Activated CD4-positive, alpha-beta T cell treated with anti-CD3 and anti-CD28 coated beads for 48 hours (primary cell): Measurements from ENCODE around the gene MTUS2.

ENCODE experiments used
- DNase-seq: peaks from one replicate; pipeline ENCODE4 v3.0.0-alpha.2; 2020

MTUS2 gene

GRCh38 chr13:29255567-29255966, 435.4 kb downstream of the MTUS2 start:
- DNase-seq, result no peak

GRCh38 chr13:29260684-29261083, 440.5 kb downstream of the MTUS2 start:
- DNase-seq, result no peak

- no peak for DNase-seq
Observed at GRCh38 chr13:29266261-29266660, 446.1 kb downstream of the MTUS2 start.

GRCh38 chr13:29266756-29267733, 446.9 kb downstream of the MTUS2 start:
- no peak for DNase-seq

GRCh38 chr13:29270271-29270985, 450.3 kb downstream of the MTUS2 start:
- no peak for DNase-seq

GRCh38 chr13:29271606-29272005, 451.5 kb downstream of the MTUS2 start:
- DNase-seq, result no peak

GRCh38 chr13:29279356-29280254, 459.5 kb downstream of the MTUS2 start:
- no peak for DNase-seq

GRCh38 chr13:29281932-29282495, 461.9 kb downstream of the MTUS2 start:
- no peak for DNase-seq

GRCh38 chr13:29284726-29285125, 464.6 kb downstream of the MTUS2 start:
- no peak for DNase-seq

- no peak for DNase-seq
Observed at GRCh38 chr13:29287237-29287636, 467.1 kb downstream of the MTUS2 start.

- DNase-seq, result no peak
Observed at GRCh38 chr13:29292045-29292444, 471.9 kb downstream of the MTUS2 start.

- DNase-seq, result no peak
Observed at GRCh38 chr13:29294821-29295220, 474.7 kb downstream of the MTUS2 start.

- no peak for DNase-seq
Observed at GRCh38 chr13:29301027-29301426, 480.9 kb downstream of the MTUS2 start.

- no peak for DNase-seq
Observed at GRCh38 chr13:29304148-29304547, 484.0 kb downstream of the MTUS2 start.

- DNase-seq, result no peak
Observed at GRCh38 chr13:29310806-29311205, 490.7 kb downstream of the MTUS2 start.

GRCh38 chr13:29315847-29316246, 495.7 kb downstream of the MTUS2 start:
- DNase-seq, result no peak

GRCh38 chr13:29317828-29318227, 497.7 kb downstream of the MTUS2 start:
- no peak for DNase-seq

GRCh38 chr13:29318741-29319140, 498.6 kb downstream of the MTUS2 start:
- no peak for DNase-seq

- no peak for DNase-seq
Observed at GRCh38 chr13:29319451-29319850, 499.3 kb downstream of the MTUS2 start.

GRCh38 chr13:29323954-29324353, 503.8 kb downstream of the MTUS2 start:
- DNase-seq, result no peak

- no peak for DNase-seq
Observed at GRCh38 chr13:29324601-29325000, 504.5 kb downstream of the MTUS2 start.

GRCh38 chr13:29328501-29328900, 508.4 kb downstream of the MTUS2 start:
- DNase-seq, result no peak

GRCh38 chr13:29336356-29336755, 516.2 kb downstream of the MTUS2 start:
- no peak for DNase-seq
